Right cardiac atrium (tissue), 5 donors: Measurements from ENCODE around the gene TRPV5. TPM values are rescaled to one million over a fixed set of nuclear protein-coding genes. Genes with fewer than 3 reads are reported as not detected.

Experiments used
- ATAC-seq, 2 donors: fragments of 200-7000 bp; cut with Tn5 transposase; one replicate each; pipeline versions ENCODE4 v1.8.0 to v1.9.1; 2020; ENCODE audit warnings: moderate library complexity in 2 of 2, mild to moderate bottlenecking in 1 of 2
- DNase-seq, 3 donors: peaks; one replicate each; pipeline ENCODE4 v3.0.0-alpha.2; 2020
- H3K27ac ChIP-seq: one replicate; pipeline ENCODE4 v1.5.1; 2013; ENCODE audit warnings: mild to moderate bottlenecking, low read length, control low read depth, moderate library complexity
- H3K27me3 ChIP-seq: one replicate; pipeline ENCODE4 v1.6.1; 2013; ENCODE audit not compliant: control insufficient read depth, insufficient read depth
- H3K4me1 ChIP-seq: one replicate; pipeline ENCODE4 v1.6.1; 2013; ENCODE audit warnings: low read length; ENCODE audit not compliant: control insufficient read depth, insufficient read depth
- H3K4me3 ChIP-seq: one replicate; pipeline ENCODE4 v1.5.1; 2013; ENCODE audit warnings: low read length, control low read depth
- H3K9me3 ChIP-seq: one replicate; pipeline ENCODE4 v1.6.1; 2013; ENCODE audit warnings: low read length; ENCODE audit not compliant: control insufficient read depth
- WGBS: extraction: QIAGEN DNeasy Blood & Tissue Kit; methylation state at CpG from one replicate; pipeline ENCODE4 v1.1.7; 2013; 5-methylcytosine and 5-hydroxymethylcytosine counted together
- intact Hi-C, 4 donors: fragments of 100-400 bp; cut with DNase I; formaldehyde crosslinking; loops; one replicate each; pipeline versions ENCODE4 v1.11.0 to v1.14.0; 2022 to 2023
- polyA plus RNA-seq: library from polyadenylated mRNA; stranded (reverse); fragments of 200-250 nt; gene quantifications from one replicate; pipeline ENCODE4 v1.2.3, GENCODE V29; 2013
- total RNA-seq, 4 donors: library from RNA; stranded (reverse); fragmentation: NEBNext Ultra II Directional; extraction: Animal tissue kit (Norgen Biotek cat#: 25700); gene quantifications; one replicate each; pipeline ENCODE4 v1.2.1, GENCODE V29; 2021
- donor health status: healthy with polysubstance abuse.
- donor health status: DM: no; HTN: yes; CAD: no.
- donor health status: DM: no; HTN: no; CAD: no.
- donor health status: DM: no; HTN: yes; CAD: no; lungs with severe emphysema.
- donor health status: DM: yes; HTN: yes; CAD: no.

The TRPV5 gene
- total and polyA plus RNA-seq, 5 donors: not detected

GRCh38 chr7:142919656-142920055 is 13.9 kb downstream of the TRPV5 start:
- intact Hi-C loops: no loop called here
- no peak overlapping the region for H3K27ac ChIP-seq
- ATAC-seq (no peak), DNase-seq (no peak)
- H3K4me3 ChIP-seq: no peak overlapping the region
- WGBS: 88% methylated on average over 3 of the region's 3 CpGs
- H3K27me3 ChIP-seq: peaks cover 3% of the 10 kb centered on the region
- H3K4me1 ChIP-seq: no peaks in the 10 kb centered on the region
- no peaks in the 10 kb centered on the region for H3K9me3 ChIP-seq

- intact Hi-C loops: no loop called here
- no peak for ATAC-seq
- Histone ChIP-seq H3K27me3 (peaks cover 5% of the 10 kb centered on the region), H3K4me3 (no peak overlapping the region), H3K9me3 (no peaks in the 10 kb centered on the region), H3K27ac (no peak overlapping the region), H3K4me1 (no peaks in the 10 kb centered on the region)
- DNase-seq: no peak
- 67% methylated on average over 2 of the region's 2 CpGs for WGBS
Observed at GRCh38 chr7:142918901-142919300, 14.6 kb downstream of the TRPV5 start.

GRCh38 chr7:142917447-142917846 is 16.1 kb downstream of the TRPV5 start:
- H3K27me3 ChIP-seq: peaks cover 5% of the 10 kb centered on the region
- no peak overlapping the region for H3K27ac ChIP-seq
- WGBS: 83% methylated on average over 3 of the region's 3 CpGs
- intact Hi-C loops: no loop called here
- H3K4me3 ChIP-seq: no peak overlapping the region
- ATAC-seq (no peak), DNase-seq (no peak)
- H3K9me3 ChIP-seq: no peaks in the 10 kb centered on the region
- H3K4me1 ChIP-seq: no peaks in the 10 kb centered on the region

DNA sequence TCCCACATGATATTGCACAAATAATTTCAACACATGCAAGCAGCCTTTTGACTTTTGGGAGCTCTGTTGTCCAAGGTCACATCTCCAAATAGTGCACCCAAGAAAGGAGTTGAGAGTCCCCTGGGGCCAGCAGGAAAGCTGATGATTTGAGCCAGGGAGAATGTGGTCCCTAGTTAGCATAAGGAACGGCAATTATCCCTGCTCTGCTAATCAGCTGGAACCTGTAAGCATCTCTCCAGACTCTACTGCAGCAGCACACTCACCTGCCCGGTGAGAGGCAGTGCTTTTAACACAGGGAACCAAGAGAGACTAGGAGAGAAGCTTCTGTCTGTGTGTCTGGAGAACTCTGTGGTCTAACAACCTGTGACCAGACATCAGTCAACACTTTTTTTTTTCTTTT is 17.0 kb downstream of the TRPV5 start:
- H3K27ac ChIP-seq: no peak overlapping the region
- intact Hi-C loops: no loop called here
- DNase-seq (no peak), ATAC-seq (no peak)
- H3K4me1 ChIP-seq: no peaks in the 10 kb centered on the region
- H3K9me3 ChIP-seq: no peaks in the 10 kb centered on the region
- 46% methylated on average over 2 of the region's 2 CpGs for whole genome bisulfite sequencing
- no peak overlapping the region for H3K4me3 ChIP-seq
- H3K27me3 ChIP-seq: peaks cover 5% of the 10 kb centered on the region

GRCh38 chr7:142915315-142915714 is 18.2 kb downstream of the TRPV5 start:
- no peak overlapping the region for H3K4me3 ChIP-seq
- no peak for ATAC-seq
- peaks cover 5% of the 10 kb centered on the region for H3K27me3 ChIP-seq
- intact Hi-C loops: no loop called here
- WGBS: 83% methylated on average over 8 of the region's 8 CpGs
- H3K9me3 ChIP-seq: no peaks in the 10 kb centered on the region
- no peak for DNase-seq
- H3K4me1 ChIP-seq: no peaks in the 10 kb centered on the region
- no peak overlapping the region for H3K27ac ChIP-seq

DNA sequence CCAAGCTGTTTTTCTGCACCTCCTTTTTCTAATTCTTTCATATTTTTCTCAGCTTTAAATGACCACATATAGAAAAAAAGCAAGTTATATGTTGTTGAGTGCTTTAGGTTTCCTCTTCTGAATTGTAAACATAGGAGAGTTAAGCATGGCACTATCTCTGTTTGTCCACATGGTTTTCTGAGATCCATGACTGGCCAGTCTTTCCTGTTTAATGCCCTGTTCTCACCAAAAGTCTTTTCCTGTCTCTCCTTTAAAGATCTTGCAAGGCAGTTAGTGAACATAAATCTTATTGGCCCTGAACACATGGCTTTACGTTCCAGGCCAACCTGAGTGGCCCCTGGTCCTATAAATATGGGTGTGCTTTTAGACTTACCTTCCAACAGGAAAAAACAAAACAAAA is 19.4 kb downstream of the TRPV5 start:
- ATAC-seq: no peak

GRCh38 chr7:142913566-142913965 is 20.0 kb downstream of the TRPV5 start:
- no peaks in the 10 kb centered on the region for H3K9me3 ChIP-seq
- WGBS: 71% methylated on average over 2 of the region's 2 CpGs
- peaks cover 5% of the 10 kb centered on the region for H3K27me3 ChIP-seq
- no peak overlapping the region for H3K4me3 ChIP-seq
- no peak overlapping the region for H3K27ac ChIP-seq
- H3K4me1 ChIP-seq: no peaks in the 10 kb centered on the region
- intact Hi-C loops: no loop called here
- ATAC-seq (no peak), DNase-seq (no peak)

More for the DNA sequence above, 19.4 kb downstream of the TRPV5 start:
- Histone ChIP-seq H3K4me3 (no peak overlapping the region), H3K27ac (no peak overlapping the region), H3K4me1 (no peaks in the 10 kb centered on the region), H3K27me3 (peaks cover 5% of the 10 kb centered on the region), H3K9me3 (no peaks in the 10 kb centered on the region)
- DNase-seq: no peak
- WGBS: 56% methylated on average over 1 of the region's 1 CpG
- intact Hi-C loops: no loop called here

GRCh38 chr7:142913051-142913450 is 20.5 kb downstream of the TRPV5 start:
- DNase-seq (no peak), ATAC-seq (no peak)
- Histone ChIP-seq H3K9me3 (no peaks in the 10 kb centered on the region), H3K27me3 (peaks cover 5% of the 10 kb centered on the region), H3K4me1 (no peaks in the 10 kb centered on the region), H3K4me3 (no peak overlapping the region), H3K27ac (no peak overlapping the region)
- WGBS: 47% methylated on average over 3 of the region's 3 CpGs
- intact Hi-C loops: no loop called here

GRCh38 chr7:142910481-142910880 is 23.1 kb downstream of the TRPV5 start:
- no peak overlapping the region for H3K27ac ChIP-seq
- H3K4me1 ChIP-seq: no peaks in the 10 kb centered on the region
- DNase-seq: no peak
- WGBS: 68% methylated on average over 2 of the region's 2 CpGs
- no peak for ATAC-seq
- intact Hi-C loops: no loop called here
- no peak overlapping the region for H3K4me3 ChIP-seq
- H3K9me3 ChIP-seq: no peaks in the 10 kb centered on the region
- H3K27me3 ChIP-seq: peaks cover 2% of the 10 kb centered on the region

- H3K4me1 ChIP-seq: no peaks in the 10 kb centered on the region
- intact Hi-C loops: no loop called here
- ATAC-seq: no peak
- H3K4me3 ChIP-seq: no peak overlapping the region
- H3K27me3 ChIP-seq: peaks cover 2% of the 10 kb centered on the region
- H3K9me3 ChIP-seq: no peaks in the 10 kb centered on the region
- WGBS: 69% methylated on average over 2 of the region's 2 CpGs
- H3K27ac ChIP-seq: no peak overlapping the region
- no peak for DNase-seq
Observed at GRCh38 chr7:142910031-142910433, 23.5 kb downstream of the TRPV5 start.

DNA sequence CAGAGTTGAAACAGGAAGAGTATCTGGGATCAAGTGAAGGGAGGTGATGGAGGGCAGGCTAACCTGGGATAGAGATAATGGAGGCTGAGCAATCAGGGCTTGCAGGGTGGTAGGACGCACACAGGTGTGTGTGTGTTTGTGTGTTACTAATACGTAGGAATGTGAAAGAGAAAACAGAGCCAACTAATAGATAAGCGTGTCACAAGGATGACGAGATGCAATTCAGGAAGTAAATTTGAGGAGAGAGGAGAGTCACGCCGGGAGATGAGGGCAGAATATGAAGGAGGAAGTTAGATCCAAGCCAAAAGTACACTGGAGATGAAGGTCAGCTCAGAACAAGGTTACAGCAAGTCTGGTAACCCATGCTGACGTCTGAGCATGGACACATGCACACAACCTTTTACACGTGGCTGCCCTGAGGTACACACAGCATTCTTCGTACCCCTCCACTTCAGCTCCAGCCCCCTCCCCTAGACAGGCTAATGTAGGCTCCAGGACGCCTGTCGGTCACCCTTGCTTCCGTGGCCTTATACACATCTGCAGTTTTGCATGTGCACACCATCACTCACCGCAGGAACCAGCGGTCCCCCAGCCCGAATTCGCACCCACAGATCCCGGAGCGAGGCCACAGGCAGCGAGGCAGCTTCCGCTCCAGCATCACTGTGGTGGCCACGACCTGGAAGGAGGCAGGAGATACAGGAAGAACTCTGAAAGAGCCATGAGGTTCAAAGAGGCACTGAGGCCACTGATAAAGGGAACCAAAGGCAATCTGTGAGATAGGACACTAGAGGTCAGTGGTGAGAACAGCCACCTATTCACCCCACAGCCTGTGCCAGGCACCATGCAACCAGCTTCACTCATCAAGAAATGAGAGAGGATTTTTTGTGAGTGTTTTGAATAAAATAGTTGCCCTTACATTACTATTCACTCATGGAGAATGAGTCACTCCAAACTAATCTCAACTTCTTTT is 24.3 kb downstream of the TRPV5 start:
- WGBS: 60% methylated on average over 21 of the region's 21 CpGs
- ATAC-seq: no peak
- no peaks in the 10 kb centered on the region for H3K9me3 ChIP-seq
- H3K27ac ChIP-seq: no peak overlapping the region
- intact Hi-C loops: no loop called here
- peaks cover under 1% of the 10 kb centered on the region for H3K27me3 ChIP-seq
- no peak overlapping the region for H3K4me3 ChIP-seq
- DNase-seq: no peak
- H3K4me1 ChIP-seq: no peaks in the 10 kb centered on the region
